ENCODE measurements around the gene BICRAL. TPM values are rescaled to one million over a fixed set of nuclear protein-coding genes. Genes with fewer than 3 reads are reported as not detected.
"Not testable (repeated sequence)": the region's sequence is repeated elsewhere in the genome, so short reads cannot be mapped to it uniquely, and the experiment has no call there.

Gene BICRAL
- total and polyA plus RNA-seq, 10 donors = 3.4 to 27.5 (median 24.0) TPM

- no peak for DNase-seq
- TF ChIP-seq CTCF (IDR thresholded peaks at IDR 0.05 in 8 of 11, conservative IDR thresholded peaks at IDR 0.05 in 3 of 11) = no peak
- no peak for TF ChIP-seq POLR2AphosphoS5 (IDR thresholded peaks at IDR 0.05)
- no peak for TF ChIP-seq POLR2A (IDR thresholded peaks at IDR 0.05)
- Histone ChIP-seq H3K27me3 (replicated peaks in 1 of 7) (no peaks in the 10 kb centered on the region), H3K9me3 (no peaks in the 10 kb centered on the region), H3K36me3 (no peaks in the 10 kb centered on the region), H3K4me3 (peak overlapping the region in 3 of 8 donors; percentile 21 to 52 (median 28)), H3K27ac (peak overlapping the region; percentile 58 to 96 (median 86)), H3K4me1 (peaks cover 37 to 82% (median 66%) of the 10 kb centered on the region in 6 donors)
- WGBS, 5 donors = 38 to 51% (median 42%) methylated on average over 3 of the region's 3 CpGs
- intact Hi-C loops (cut with DNase I; ENCODE audit: low total_unique reads) = no loop called here
Measured at GRCh38 chr6:42771741-42772100, 10.1 kb upstream of the BICRAL start.

GRCh38 chr6:42774201-42774600, 7.7 kb upstream of the BICRAL start:
- DNase-seq = no peak
- no peaks in the 10 kb centered on the region for H3K27me3 ChIP-seq (replicated peaks in 1 of 7)
- TF ChIP-seq POLR2A (IDR thresholded peaks at IDR 0.05) (no peak), POLR2AphosphoS5 (IDR thresholded peaks at IDR 0.05) (no peak), CTCF (IDR thresholded peaks at IDR 0.05 in 8 of 11, conservative IDR thresholded peaks at IDR 0.05 in 3 of 11) (no peak)
- intact Hi-C loops (cut with DNase I; ENCODE audit: low total_unique reads) = no loop called here
- H3K9me3 ChIP-seq = no peaks in the 10 kb centered on the region
- peak overlapping the region; percentile 81 to 96 (median 88) for H3K27ac ChIP-seq
- WGBS, 5 donors = 73 to 93% (median 82%) methylated on average over 4 of the region's 4 CpGs
- H3K4me3 ChIP-seq = peak overlapping the region in 1 of 8 donors; percentile 60
- H3K36me3 ChIP-seq = no peaks in the 10 kb centered on the region
- peaks cover 47 to 97% (median 85%) of the 10 kb centered on the region in 6 donors for H3K4me1 ChIP-seq

GRCh38 chr6:42774821-42775487, 6.9 kb upstream of the BICRAL start:
- Histone ChIP-seq H3K4me1 (peaks cover 47 to 100% (median 82%) of the 10 kb centered on the region in 6 donors), H3K4me3 (peak overlapping the region in 5 of 8 donors; percentile 6 to 60 (median 13)), H3K27ac (peak overlapping the region; percentile 81 to 96 (median 88))
- intact Hi-C loops (cut with DNase I; ENCODE audit: low total_unique reads); H3K9me3 ChIP-seq; H3K36me3 ChIP-seq; H3K27me3 ChIP-seq (replicated peaks in 1 of 7): not testable (repeated sequence)
- TF ChIP-seq POLR2AphosphoS5 (IDR thresholded peaks at IDR 0.05) (peak in 2 of 3 donors; percentile 70 to 76), POLR2A (IDR thresholded peaks at IDR 0.05) (peak in 1 of 3 donors; percentile 52)
- 19 to 49% (median 39%) methylated on average over 10 of the region's 10 CpGs for whole genome bisulfite sequencing, 5 donors
- peak; percentile 85 for DNase-seq

GRCh38 chr6:42777126-42777822, 4.6 kb upstream of the BICRAL start:
- WGBS, 5 donors = 58 to 75% (median 72%) methylated on average over 2 of the region's 2 CpGs
- intact Hi-C loops (cut with DNase I; ENCODE audit: low total_unique reads) = no loop called here
- TF ChIP-seq POLR2A (IDR thresholded peaks at IDR 0.05) (no peak), CTCF (IDR thresholded peaks at IDR 0.05 in 8 of 11, conservative IDR thresholded peaks at IDR 0.05 in 3 of 11) (no peak), POLR2AphosphoS5 (IDR thresholded peaks at IDR 0.05) (no peak)
- H3K9me3 ChIP-seq = no peaks in the 10 kb centered on the region
- no peaks in the 10 kb centered on the region for H3K27me3 ChIP-seq (replicated peaks in 1 of 7)
- H3K4me3 ChIP-seq = no peak overlapping the region
- H3K36me3 ChIP-seq = no peaks in the 10 kb centered on the region
- H3K4me1 ChIP-seq = peaks cover 37 to 94% (median 70%) of the 10 kb centered on the region in 6 donors
- peak overlapping the region in 7 of 8 donors; percentile 19 to 96 (median 88) for H3K27ac ChIP-seq
- no peak for DNase-seq

Data from spleen (tissue), 11 donors.